Measurements from ENCODE around the gene VAT1L.
"Not testable (repeated sequence)": the region's sequence is repeated elsewhere in the genome, so short reads cannot be mapped to it uniquely, and the experiment has no call there.

The VAT1L gene

GRCh38 chr16:77956231-77956630, 167.9 kb downstream of the VAT1L start:
- DNase-seq (ENCODE audit: low read depth), result no peak

GRCh38 chr16:77960766-77961165, 172.4 kb downstream of the VAT1L start:
- DNase-seq (ENCODE audit: low read depth), result no peak

GRCh38 chr16:77961814-77962213, 173.4 kb downstream of the VAT1L start:
- no peak for DNase-seq (ENCODE audit: low read depth)

- DNase-seq (ENCODE audit: low read depth), result no peak
Observed at GRCh38 chr16:77962689-77963088, 174.3 kb downstream of the VAT1L start.

GRCh38 chr16:77963185-77964044, 175.1 kb downstream of the VAT1L start:
- no peak for DNase-seq (ENCODE audit: low read depth)

- no peak for DNase-seq (ENCODE audit: low read depth)
Observed at GRCh38 chr16:77965346-77965745, 177.0 kb downstream of the VAT1L start.

- no peak for DNase-seq (ENCODE audit: low read depth)
Observed at GRCh38 chr16:77967054-77967904, 178.9 kb downstream of the VAT1L start.

GRCh38 chr16:77969861-77970260, 181.5 kb downstream of the VAT1L start:
- DNase-seq (ENCODE audit: low read depth), result no peak

- no peak for DNase-seq (ENCODE audit: low read depth)
Observed at GRCh38 chr16:77970371-77970770, 182.0 kb downstream of the VAT1L start.

- peak; percentile 57 for DNase-seq (ENCODE audit: low read depth)
Observed at GRCh38 chr16:77971306-77972061, 183.1 kb downstream of the VAT1L start.

GRCh38 chr16:77972062-77972392, 183.7 kb downstream of the VAT1L start:
- no peak for DNase-seq (ENCODE audit: low read depth)

- no peak for DNase-seq (ENCODE audit: low read depth)
Observed at GRCh38 chr16:77974883-77975282, 186.5 kb downstream of the VAT1L start.

- DNase-seq (ENCODE audit: low read depth), result no peak
Observed at GRCh38 chr16:77975942-77976341, 187.6 kb downstream of the VAT1L start.

GRCh38 chr16:77977339-77977738, 189.0 kb downstream of the VAT1L start:
- no peak for DNase-seq (ENCODE audit: low read depth)

GRCh38 chr16:77985111-77985510, 196.7 kb downstream of the VAT1L start:
- DNase-seq (ENCODE audit: low read depth), result no peak

- no peak for DNase-seq (ENCODE audit: low read depth)
Observed at GRCh38 chr16:77986011-77986740, 197.8 kb downstream of the VAT1L start.

- no peak for DNase-seq (ENCODE audit: low read depth)
Observed at GRCh38 chr16:77987810-77988209, 199.4 kb downstream of the VAT1L start.

- no peak for DNase-seq (ENCODE audit: low read depth)
Observed at GRCh38 chr16:77989846-77990245, 201.5 kb downstream of the VAT1L start.

- DNase-seq (ENCODE audit: low read depth), result no peak
Observed at GRCh38 chr16:77991701-77992100, 203.3 kb downstream of the VAT1L start.

- DNase-seq (ENCODE audit: low read depth), result not testable (repeated sequence)
Observed at GRCh38 chr16:77992381-77992780, 204.0 kb downstream of the VAT1L start.

GRCh38 chr16:77993111-77993985, 205.0 kb downstream of the VAT1L start:
- DNase-seq (ENCODE audit: low read depth), result no peak

Data from activated T-helper 9 cell treated with anti-CD3 and anti-CD28 coated beads, Interleukin-2, amount 50 U/mL, for 16 hours (primary cell).